Common myeloid progenitor, CD34-positive (primary cell): Measurements from ENCODE around the gene TUBGCP2.

Source experiments
- CTCF ChIA-PET: fragments of 350-600 bp; sonication (Branson Sonifier 250); formaldehyde crosslinking; loops from one replicate; lab custom pipeline; 2021; ENCODE audit warnings: antibody characterized with exemption; lab: Charles Lee
- POLR2A ChIA-PET: fragments of 350-600 bp; sonication (Branson Sonifier 250); formaldehyde crosslinking; loops from one replicate; lab custom pipeline; 2021; ENCODE audit warnings: antibody characterized with exemption; lab: Charles Lee
- DNase-seq, 3 donors: peaks; one replicate each; pipeline versions ENCODE4 v3.0.0 to v3.0.0-alpha.2; 2013
- H3K27ac ChIP-seq, 2 experiments: 1 replicate in 1 of 2; 2 replicates in 1 of 2; pipeline ENCODE4 v1.7.0; 2013; ENCODE audit warnings: inconsistent platforms in 2 of 2, low read length in 2 of 2, mild to moderate bottlenecking in 2 of 2, low read depth in 1 of 2, moderate library complexity in 1 of 2; ENCODE audit not compliant: severe bottlenecking in 2 of 2, insufficient read depth in 1 of 2, poor library complexity in 1 of 2
- H3K27me3 ChIP-seq, 5 experiments: replicated peaks in 2 of 5; 1 replicate in 3 of 5; 2 replicates in 2 of 5; pipeline versions ENCODE4 v1.6.1 to v1.7.0; 2013; ENCODE audit warnings: low read length in 4 of 5, mild to moderate bottlenecking in 2 of 5, moderate library complexity in 2 of 5, inconsistent platforms in 1 of 5; ENCODE audit not compliant: insufficient read depth in 5 of 5, control insufficient read depth in 4 of 5
- H3K36me3 ChIP-seq, 4 experiments: 1 replicate in 2 of 4; 2 replicates in 2 of 4; pipeline versions ENCODE4 v1.6.1 to v1.7.0; 2013; ENCODE audit warnings: low read length in 3 of 4, control low read depth in 1 of 4, mild to moderate bottlenecking in 1 of 4; ENCODE audit not compliant: control insufficient read depth in 4 of 4, insufficient read depth in 4 of 4
- H3K4me1 ChIP-seq, 4 experiments: 1 replicate in 3 of 4; 2 replicates in 1 of 4; pipeline versions ENCODE4 v1.6.1 to v1.7.1; 2013; ENCODE audit warnings: low read length in 3 of 4, mild to moderate bottlenecking in 3 of 4, control low read depth in 1 of 4, inconsistent platforms in 1 of 4, moderate library complexity in 1 of 4; ENCODE audit not compliant: control insufficient read depth in 4 of 4, insufficient read depth in 4 of 4; ENCODE audit errors: control extremely low read depth in 1 of 4
- H3K4me3 ChIP-seq, 7 experiments: 1 replicate in 4 of 7; 2 replicates in 3 of 7; pipeline versions ENCODE4 v1.5.1 to v1.7.0; 2013; ENCODE audit warnings: mild to moderate bottlenecking in 7 of 7, low read length in 6 of 7, moderate library complexity in 6 of 7, inconsistent platforms in 2 of 7, low read depth in 2 of 7, control low read depth in 1 of 7; ENCODE audit not compliant: insufficient read depth in 4 of 7, control insufficient read depth in 1 of 7; ENCODE audit errors: extremely low read depth in 1 of 7
- H3K9me3 ChIP-seq, 5 experiments: 1 replicate in 4 of 5; 2 replicates in 1 of 5; pipeline versions ENCODE4 v1.6.1 to v1.7.1; 2013; ENCODE audit warnings: low read length in 4 of 5, mild to moderate bottlenecking in 2 of 5, inconsistent platforms in 1 of 5, low read depth in 1 of 5, moderate library complexity in 1 of 5; ENCODE audit not compliant: control insufficient read depth in 4 of 5, insufficient read depth in 2 of 5; ENCODE audit errors: control extremely low read depth in 1 of 5
- WGBS: methylation state at CpG from one replicate; pipeline ENCODE4 v1.1.5; 2013; ENCODE audit not compliant: insufficient coverage; 5-methylcytosine and 5-hydroxymethylcytosine counted together

TUBGCP2 gene

GRCh38 chr10:133336118-133336576, 27.5 kb upstream of the TUBGCP2 start:
- H3K9me3 ChIP-seq = peaks cover 0 to 6% (median 4%) of the 10 kb centered on the region in 5 experiments
- WGBS = 5% methylated on average over 31 of the region's 41 CpGs
- H3K4me1 ChIP-seq = peaks cover 0 to 32% (median 26%) of the 10 kb centered on the region in 4 experiments
- no peak overlapping the region for H3K27ac ChIP-seq
- H3K27me3 ChIP-seq = peaks cover 5 to 90% (median 25%) of the 10 kb centered on the region in 5 experiments
- no peaks in the 10 kb centered on the region for H3K36me3 ChIP-seq
- ChIA-PET POLR2A (interaction anchor here (1.2 to 1.4 kb wide), 2 partner anchors 21 to 37 kb away, joined by 3 to 6 read pairs; partner anchors contain the start of genes ECHS1 and FUOM), CTCF (no interaction called here)
- peak overlapping the region in 3 of 7 experiments; percentile 53 to 60 (median 58) for H3K4me3 ChIP-seq
- DNase-seq = no peak

GRCh38 chr10:133335246-133336117, 26.8 kb upstream of the TUBGCP2 start:
- H3K4me3 ChIP-seq = peak overlapping the region in 6 of 7 experiments; percentile 5 to 60 (median 33)
- H3K9me3 ChIP-seq = peaks cover 0 to 6% (median 4%) of the 10 kb centered on the region in 5 experiments
- H3K36me3 ChIP-seq = no peaks in the 10 kb centered on the region
- 1% methylated on average over 44 of the region's 75 CpGs for WGBS
- peak; percentile 92 for DNase-seq
- ChIA-PET CTCF (no interaction called here), POLR2A (interaction anchor here (1.4 kb wide), 1 partner anchor 38 kb away, joined by 3 read pairs; the partner anchor contains the start of gene ECHS1)
- peaks cover 6 to 92% (median 30%) of the 10 kb centered on the region in 5 experiments for H3K27me3 ChIP-seq
- no peak overlapping the region for H3K27ac ChIP-seq
- H3K4me1 ChIP-seq = peaks cover 0 to 32% (median 26%) of the 10 kb centered on the region in 4 experiments

GRCh38 chr10:133334503-133335245, 26.0 kb upstream of the TUBGCP2 start:
- peaks cover 0 to 6% (median 4%) of the 10 kb centered on the region in 5 experiments for H3K9me3 ChIP-seq
- POLR2A ChIA-PET = no interaction called here
- DNase-seq = peak in 2 of 3 donors; percentile 22 to 43

DNA sequence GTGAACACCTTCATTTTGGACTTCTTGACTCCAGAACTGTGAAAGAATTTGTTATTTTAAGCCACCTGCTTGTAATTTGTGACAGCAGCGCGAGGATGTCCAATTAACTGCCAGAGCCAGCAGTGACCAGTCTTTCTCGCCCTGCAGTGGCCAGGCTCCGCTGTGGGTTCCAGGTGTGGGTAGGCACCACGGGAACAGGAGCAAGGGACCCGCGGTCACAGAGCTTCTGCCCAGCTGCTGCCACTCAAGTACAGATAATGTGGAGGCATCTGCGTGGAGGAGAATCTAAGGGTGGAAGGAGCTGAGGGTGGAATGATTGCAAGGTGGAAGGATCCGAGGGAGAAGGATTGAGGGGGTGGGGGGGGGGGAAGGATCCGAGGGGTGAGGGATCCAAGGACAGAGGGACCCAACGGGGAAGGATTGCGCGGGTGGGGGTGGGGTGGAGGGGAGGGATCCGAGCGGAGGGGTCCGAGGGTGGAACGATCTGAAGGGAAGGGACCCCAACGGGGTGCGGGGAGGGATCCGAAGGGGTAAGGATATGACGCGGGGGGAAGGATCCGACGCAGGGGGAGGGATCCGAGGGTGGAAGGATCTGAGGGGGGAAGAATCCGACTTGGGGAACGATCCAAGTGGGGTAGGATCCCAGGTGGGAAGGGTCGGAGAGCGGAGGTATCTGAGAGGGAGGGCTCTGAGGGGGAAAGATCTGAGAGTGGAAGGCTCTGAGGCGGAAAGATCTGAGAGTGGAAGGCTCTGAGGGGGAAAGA, 24.4 kb upstream of the TUBGCP2 start:
- no peak for DNase-seq
- Histone ChIP-seq H3K27ac (no peak overlapping the region), H3K27me3 (peaks cover 6 to 91% (median 42%) of the 10 kb centered on the region in 5 experiments), H3K4me3 (no peak overlapping the region), H3K36me3 (no peaks in the 10 kb centered on the region), H3K9me3 (peaks cover 0 to 6% (median 4%) of the 10 kb centered on the region in 5 experiments), H3K4me1 (peaks cover 0 to 35% (median 26%) of the 10 kb centered on the region in 4 experiments)
- ChIA-PET POLR2A (no interaction called here), CTCF (no interaction called here)
- WGBS = 80% methylated on average over 20 of the region's 30 CpGs

More at GRCh38 chr10:133334503-133335245, 26.0 kb upstream of the TUBGCP2 start:
- peak overlapping the region in 4 of 7 experiments; percentile 10 to 60 (median 56) for H3K4me3 ChIP-seq
- H3K27ac ChIP-seq = no peak overlapping the region
- CTCF ChIA-PET = no interaction called here
- peaks cover 6 to 90% (median 32%) of the 10 kb centered on the region in 5 experiments for H3K27me3 ChIP-seq
- H3K36me3 ChIP-seq = no peaks in the 10 kb centered on the region
- H3K4me1 ChIP-seq = peaks cover 0 to 35% (median 26%) of the 10 kb centered on the region in 4 experiments
- WGBS = 21% methylated on average over 44 of the region's 51 CpGs

DNA sequence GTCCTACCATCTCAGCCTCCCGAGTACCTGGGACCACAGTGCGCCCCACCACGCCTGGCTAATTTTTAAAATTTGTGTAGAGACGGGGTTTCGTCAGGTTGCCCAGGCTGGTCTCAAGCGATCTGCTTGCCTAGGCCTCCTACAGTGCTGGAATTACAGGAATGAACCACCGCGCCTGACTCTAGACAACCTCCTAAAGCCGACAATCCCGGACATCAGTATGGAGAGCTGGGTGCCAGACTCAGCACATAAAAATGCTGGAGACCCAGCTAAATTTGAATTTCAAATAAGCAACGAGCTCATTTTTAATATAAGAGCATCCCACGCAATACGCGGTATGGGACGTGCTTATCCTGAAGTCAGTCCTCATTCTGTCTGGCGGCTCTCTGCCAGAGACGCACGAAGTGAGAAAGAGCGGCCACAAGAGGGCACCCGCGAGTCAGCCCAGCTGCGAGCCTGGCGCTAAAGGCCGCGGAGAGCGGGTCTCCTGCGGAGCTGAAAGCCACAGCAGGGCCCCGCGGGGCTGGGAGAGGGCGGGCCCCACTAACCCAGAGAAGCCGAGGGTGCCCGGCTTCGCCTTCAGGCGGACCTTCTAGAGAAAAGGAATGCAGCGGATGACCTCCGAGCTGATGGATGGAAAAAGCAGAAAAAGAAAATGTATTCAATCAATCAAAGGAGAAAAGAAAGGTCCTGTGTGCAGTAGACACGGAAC, 21.0 kb upstream of the TUBGCP2 start:
- Histone ChIP-seq H3K36me3 (no peaks in the 10 kb centered on the region), H3K27me3 (peaks cover 12 to 91% (median 46%) of the 10 kb centered on the region in 5 experiments), H3K4me1 (peaks cover 0 to 21% (median 11%) of the 10 kb centered on the region in 4 experiments), H3K4me3 (peak overlapping the region in 1 of 7 experiments; percentile 26), H3K27ac (no peak overlapping the region), H3K9me3 (peaks cover 0 to 4% (median 4%) of the 10 kb centered on the region in 5 experiments)
- ChIA-PET CTCF (interaction anchor here (0.6 to 2.7 kb wide), 29 partner anchors 9 to 279 kb away, joined by 3 to 14 read pairs (median 4); partner anchors contain the start of genes FUOM and PRAP1), POLR2A (no interaction called here)
- WGBS = 8% methylated on average over 34 of the region's 37 CpGs
- DNase-seq = peak; percentile 83 to 89 (median 83)
